ENCODE data around the gene KAT6B.

KAT6B gene

GRCh38 chr10:74997163-74997562, 170.8 kb downstream of the KAT6B start:
- Histone ChIP-seq H3K4me3 (ENCODE audit: low read depth, low read length) (no peak overlapping the region), H3K27ac (ENCODE audit: extremely low read depth, low read depth, low read length) (no peak overlapping the region), H3K9me3 (ENCODE audit: control insufficient read depth, insufficient read depth, low read depth, low read length) (no peaks in the 10 kb centered on the region), H3K4me1 (ENCODE audit: control insufficient read depth, insufficient read depth, low read length) (no peaks in the 10 kb centered on the region), H3K36me3 (ENCODE audit: control insufficient read depth in 2 of 2, insufficient read depth in 1 of 2, low read length in 2 of 2) (peaks cover 4 to 6% of the 10 kb centered on the region in 2 experiments; a peak in 1 of 3 replicates)
- TF ChIP-seq ZNF138 (tag by site-specific recombination; IDR thresholded peaks at IDR 0.05; ENCODE audit: borderline replicate concordance) (no peak), KLF16 (tag by site-specific recombination; IDR thresholded peaks at IDR 0.05) (no peak), ZNF791 (tag by site-specific recombination; IDR thresholded peaks at IDR 0.05) (no peak), ZNF433 (tag by site-specific recombination; IDR thresholded peaks at IDR 0.05; ENCODE audit: low read depth) (no peak), ZNF157 (tag by site-specific recombination; IDR thresholded peaks at IDR 0.05) (no peak), ZFP37 (tag by site-specific recombination; IDR thresholded peaks at IDR 0.05) (no peak), ZNF510 (tag by site-specific recombination; IDR thresholded peaks at IDR 0.05; ENCODE audit: insufficient replicate concordance) (no peak), ZNF311 (tag by site-specific recombination; IDR thresholded peaks at IDR 0.05; ENCODE audit: borderline replicate concordance) (no peak), HOXA7 (CRISPR knock-in tag; IDR thresholded peaks at IDR 0.05; ENCODE audit: borderline replicate concordance) (no peak), ZNF132 (tag by site-specific recombination; IDR thresholded peaks at IDR 0.05; ENCODE audit: borderline replicate concordance) (no peak), ELK4 (IDR thresholded peaks at IDR 0.05; ENCODE audit: borderline replicate concordance, low read depth, low read length) (no peak), SETDB1 (IDR thresholded peaks at IDR 0.05; ENCODE audit: insufficient read length, low read length) (no peak), ZSCAN23 (tag by site-specific recombination; IDR thresholded peaks at IDR 0.05) (no peak), ZNF792 (tag by site-specific recombination; IDR thresholded peaks at IDR 0.05) (no peak), ZNF214 (tag by site-specific recombination; IDR thresholded peaks at IDR 0.05; ENCODE audit: borderline replicate concordance) (no peak), ZNF221 (tag by site-specific recombination; IDR thresholded peaks at IDR 0.05; ENCODE audit: borderline replicate concordance) (no peak)
- TF ChIP-seq, protein P1, sequence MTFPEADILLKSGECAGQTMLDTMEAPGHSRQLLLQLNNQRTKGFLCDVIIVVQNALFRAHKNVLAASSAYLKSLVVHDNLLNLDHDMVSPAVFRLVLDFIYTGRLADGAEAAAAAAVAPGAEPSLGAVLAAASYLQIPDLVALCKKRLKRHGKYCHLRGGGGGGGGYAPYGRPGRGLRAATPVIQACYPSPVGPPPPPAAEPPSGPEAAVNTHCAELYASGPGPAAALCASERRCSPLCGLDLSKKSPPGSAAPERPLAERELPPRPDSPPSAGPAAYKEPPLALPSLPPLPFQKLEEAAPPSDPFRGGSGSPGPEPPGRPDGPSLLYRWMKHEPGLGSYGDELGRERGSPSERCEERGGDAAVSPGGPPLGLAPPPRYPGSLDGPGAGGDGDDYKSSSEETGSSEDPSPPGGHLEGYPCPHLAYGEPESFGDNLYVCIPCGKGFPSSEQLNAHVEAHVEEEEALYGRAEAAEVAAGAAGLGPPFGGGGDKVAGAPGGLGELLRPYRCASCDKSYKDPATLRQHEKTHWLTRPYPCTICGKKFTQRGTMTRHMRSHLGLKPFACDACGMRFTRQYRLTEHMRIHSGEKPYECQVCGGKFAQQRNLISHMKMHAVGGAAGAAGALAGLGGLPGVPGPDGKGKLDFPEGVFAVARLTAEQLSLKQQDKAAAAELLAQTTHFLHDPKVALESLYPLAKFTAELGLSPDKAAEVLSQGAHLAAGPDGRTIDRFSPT (tag by site-specific recombination; IDR thresholded peaks at IDR 0.05) = no peak
- TF ChIP-seq, protein P2, sequence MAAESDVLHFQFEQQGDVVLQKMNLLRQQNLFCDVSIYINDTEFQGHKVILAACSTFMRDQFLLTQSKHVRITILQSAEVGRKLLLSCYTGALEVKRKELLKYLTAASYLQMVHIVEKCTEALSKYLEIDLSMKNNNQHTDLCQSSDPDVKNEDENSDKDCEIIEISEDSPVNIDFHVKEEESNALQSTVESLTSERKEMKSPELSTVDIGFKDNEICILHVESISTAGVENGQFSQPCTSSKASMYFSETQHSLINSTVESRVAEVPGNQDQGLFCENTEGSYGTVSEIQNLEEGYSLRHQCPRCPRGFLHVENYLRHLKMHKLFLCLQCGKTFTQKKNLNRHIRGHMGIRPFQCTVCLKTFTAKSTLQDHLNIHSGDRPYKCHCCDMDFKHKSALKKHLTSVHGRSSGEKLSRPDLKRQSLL (tag by site-specific recombination; IDR thresholded peaks at IDR 0.05) = no peak
- TF ChIP-seq, protein P3, sequence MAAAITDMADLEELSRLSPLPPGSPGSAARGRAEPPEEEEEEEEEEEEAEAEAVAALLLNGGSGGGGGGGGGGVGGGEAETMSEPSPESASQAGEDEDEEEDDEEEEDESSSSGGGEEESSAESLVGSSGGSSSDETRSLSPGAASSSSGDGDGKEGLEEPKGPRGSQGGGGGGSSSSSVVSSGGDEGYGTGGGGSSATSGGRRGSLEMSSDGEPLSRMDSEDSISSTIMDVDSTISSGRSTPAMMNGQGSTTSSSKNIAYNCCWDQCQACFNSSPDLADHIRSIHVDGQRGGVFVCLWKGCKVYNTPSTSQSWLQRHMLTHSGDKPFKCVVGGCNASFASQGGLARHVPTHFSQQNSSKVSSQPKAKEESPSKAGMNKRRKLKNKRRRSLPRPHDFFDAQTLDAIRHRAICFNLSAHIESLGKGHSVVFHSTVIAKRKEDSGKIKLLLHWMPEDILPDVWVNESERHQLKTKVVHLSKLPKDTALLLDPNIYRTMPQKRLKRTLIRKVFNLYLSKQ (tag by site-specific recombination; IDR thresholded peaks at IDR 0.05; ENCODE audit: borderline replicate concordance) = no peak
- TF ChIP-seq, protein P4, sequence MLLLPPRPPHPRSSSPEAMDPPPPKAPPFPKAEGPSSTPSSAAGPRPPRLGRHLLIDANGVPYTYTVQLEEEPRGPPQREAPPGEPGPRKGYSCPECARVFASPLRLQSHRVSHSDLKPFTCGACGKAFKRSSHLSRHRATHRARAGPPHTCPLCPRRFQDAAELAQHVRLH (tag by site-specific recombination; IDR thresholded peaks at IDR 0.05) = no peak
- ChIA-PET POLR2A (no interaction called here), CTCF (no interaction called here)

Data from HEK293 (cell line).